Measurements from ENCODE around the gene FAM124A. TPM values are rescaled to one million over a fixed set of nuclear protein-coding genes. Genes with fewer than 3 reads are reported as not detected.

The FAM124A gene
- total RNA-seq, 2 experiments from 2014 or later, result 0.17 to 0.23 TPM

GRCh38 chr13:51303063-51303552 lies 80.9 kb downstream of the FAM124A start:
- no peak overlapping the region for H3K4me3 Mint-ChIP-seq
- DNase-seq, result no peak
- ATAC-seq (ENCODE audit: low read depth), result no peak
- no peaks in the 10 kb centered on the region for H3K9me3 Mint-ChIP-seq
- no peak overlapping the region for H3K27ac Mint-ChIP-seq
- H3K36me3 Mint-ChIP-seq, result no peaks in the 10 kb centered on the region
- POLR2A ChIA-PET, result no interaction called here
- no peaks in the 10 kb centered on the region for H3K27me3 Mint-ChIP-seq
- peaks cover 2% of the 10 kb centered on the region for H3K4me1 Mint-ChIP-seq

- Mint-ChIP-seq H3K9me3 (no peaks in the 10 kb centered on the region), H3K4me1 (peaks cover 5% of the 10 kb centered on the region), H3K27me3 (no peaks in the 10 kb centered on the region), H3K36me3 (no peaks in the 10 kb centered on the region), H3K27ac (no peak overlapping the region), H3K4me3 (no peak overlapping the region)
- ATAC-seq (ENCODE audit: low read depth), result no peak
- DNase-seq, result no peak
- POLR2A ChIA-PET, result interaction anchor here (0.7 kb wide), 1 partner anchor 352 kb away, joined by 6 read pairs; no protein-coding TSS in a partner anchor
These were observed 81.7 kb downstream of the FAM124A start for GRCh38 chr13:51303882-51304281.

GRCh38 chr13:51305271-51305967 lies 83.2 kb downstream of the FAM124A start:
- Mint-ChIP-seq H3K4me1 (peaks cover 3% of the 10 kb centered on the region), H3K9me3 (no peaks in the 10 kb centered on the region), H3K27me3 (peaks cover 2% of the 10 kb centered on the region), H3K27ac (no peak overlapping the region), H3K36me3 (no peaks in the 10 kb centered on the region), H3K4me3 (no peak overlapping the region)
- ATAC-seq (ENCODE audit: low read depth) (no peak), DNase-seq (no peak)
- POLR2A ChIA-PET, result no interaction called here

- no peaks in the 10 kb centered on the region for H3K9me3 Mint-ChIP-seq
- ATAC-seq (ENCODE audit: low read depth) (no peak), DNase-seq (no peak)
- H3K4me3 Mint-ChIP-seq, result no peak overlapping the region
- peaks cover 3% of the 10 kb centered on the region for H3K4me1 Mint-ChIP-seq
- H3K27ac Mint-ChIP-seq, result no peak overlapping the region
- POLR2A ChIA-PET, result no interaction called here
- H3K36me3 Mint-ChIP-seq, result no peaks in the 10 kb centered on the region
- peaks cover 8% of the 10 kb centered on the region for H3K27me3 Mint-ChIP-seq
These were observed 86.6 kb downstream of the FAM124A start for GRCh38 chr13:51308781-51309180.

GRCh38 chr13:51311231-51311630 lies 89.0 kb downstream of the FAM124A start:
- Mint-ChIP-seq H3K36me3 (no peaks in the 10 kb centered on the region), H3K27me3 (peaks cover 9% of the 10 kb centered on the region), H3K4me3 (no peak overlapping the region), H3K9me3 (no peaks in the 10 kb centered on the region), H3K4me1 (peaks cover 3% of the 10 kb centered on the region), H3K27ac (no peak overlapping the region)
- POLR2A ChIA-PET, result no interaction called here
- no peak for ATAC-seq (ENCODE audit: low read depth)
- no peak for DNase-seq

- no peak for ATAC-seq (ENCODE audit: low read depth)
- Mint-ChIP-seq H3K36me3 (no peaks in the 10 kb centered on the region), H3K4me1 (peaks cover 3% of the 10 kb centered on the region), H3K4me3 (no peak overlapping the region), H3K27ac (no peak overlapping the region), H3K27me3 (peaks cover 9% of the 10 kb centered on the region), H3K9me3 (no peaks in the 10 kb centered on the region)
- DNase-seq, result no peak
- POLR2A ChIA-PET, result no interaction called here
These were observed 89.8 kb downstream of the FAM124A start for GRCh38 chr13:51311957-51312520.

GRCh38 chr13:51313619-51314018 lies 91.4 kb downstream of the FAM124A start:
- Mint-ChIP-seq H3K27ac (no peak overlapping the region), H3K36me3 (no peaks in the 10 kb centered on the region), H3K4me3 (no peak overlapping the region), H3K4me1 (peaks cover 2% of the 10 kb centered on the region), H3K27me3 (peaks cover 9% of the 10 kb centered on the region), H3K9me3 (no peaks in the 10 kb centered on the region)
- ATAC-seq (ENCODE audit: low read depth) (no peak), DNase-seq (no peak)
- POLR2A ChIA-PET, result no interaction called here

GRCh38 chr13:51317262-51317661 lies 95.1 kb downstream of the FAM124A start:
- DNase-seq, result no peak
- Mint-ChIP-seq H3K4me1 (no peaks in the 10 kb centered on the region), H3K4me3 (no peak overlapping the region), H3K36me3 (no peaks in the 10 kb centered on the region), H3K27me3 (peaks cover 4% of the 10 kb centered on the region), H3K9me3 (no peaks in the 10 kb centered on the region), H3K27ac (no peak overlapping the region)
- ATAC-seq (ENCODE audit: low read depth), result no peak
- POLR2A ChIA-PET, result no interaction called here

GRCh38 chr13:51318015-51318414 lies 95.8 kb downstream of the FAM124A start:
- Mint-ChIP-seq H3K36me3 (no peaks in the 10 kb centered on the region), H3K9me3 (no peaks in the 10 kb centered on the region), H3K4me1 (no peaks in the 10 kb centered on the region), H3K4me3 (no peak overlapping the region), H3K27ac (no peak overlapping the region), H3K27me3 (peaks cover 4% of the 10 kb centered on the region)
- POLR2A ChIA-PET, result no interaction called here
- no peak for ATAC-seq (ENCODE audit: low read depth)
- no peak for DNase-seq

- ATAC-seq (ENCODE audit: low read depth) (no peak), DNase-seq (no peak)
- H3K27me3 Mint-ChIP-seq, result peaks cover 4% of the 10 kb centered on the region
- no peak overlapping the region for H3K4me3 Mint-ChIP-seq
- H3K4me1 Mint-ChIP-seq, result no peaks in the 10 kb centered on the region
- H3K27ac Mint-ChIP-seq, result no peak overlapping the region
- POLR2A ChIA-PET, result interaction anchor here (0.6 kb wide), 1 partner anchor 314 kb away, joined by 4 read pairs; no protein-coding TSS in a partner anchor
- no peaks in the 10 kb centered on the region for H3K36me3 Mint-ChIP-seq
- no peaks in the 10 kb centered on the region for H3K9me3 Mint-ChIP-seq
These were observed 96.7 kb downstream of the FAM124A start for GRCh38 chr13:51318876-51319275.

GRCh38 chr13:51321836-51322235 lies 99.6 kb downstream of the FAM124A start:
- H3K36me3 Mint-ChIP-seq, result no peaks in the 10 kb centered on the region
- POLR2A ChIA-PET, result no interaction called here
- no peaks in the 10 kb centered on the region for H3K9me3 Mint-ChIP-seq
- DNase-seq (no peak), ATAC-seq (ENCODE audit: low read depth) (no peak)
- H3K4me3 Mint-ChIP-seq, result no peak overlapping the region
- H3K4me1 Mint-ChIP-seq, result no peaks in the 10 kb centered on the region
- no peak overlapping the region for H3K27ac Mint-ChIP-seq
- peaks cover 2% of the 10 kb centered on the region for H3K27me3 Mint-ChIP-seq

GRCh38 chr13:51322826-51323225 lies 100.6 kb downstream of the FAM124A start:
- ATAC-seq (ENCODE audit: low read depth) (no peak), DNase-seq (no peak)
- Mint-ChIP-seq H3K27ac (no peak overlapping the region), H3K27me3 (peaks cover 2% of the 10 kb centered on the region), H3K4me3 (no peak overlapping the region), H3K36me3 (no peaks in the 10 kb centered on the region), H3K9me3 (no peaks in the 10 kb centered on the region), H3K4me1 (no peaks in the 10 kb centered on the region)
- POLR2A ChIA-PET, result no interaction called here

- POLR2A ChIA-PET, result no interaction called here
- Mint-ChIP-seq H3K4me1 (no peaks in the 10 kb centered on the region), H3K27ac (no peak overlapping the region), H3K4me3 (no peak overlapping the region), H3K27me3 (peaks cover 2% of the 10 kb centered on the region), H3K36me3 (no peaks in the 10 kb centered on the region), H3K9me3 (no peaks in the 10 kb centered on the region)
- ATAC-seq (ENCODE audit: low read depth) (no peak), DNase-seq (no peak)
These were observed 101.8 kb downstream of the FAM124A start for GRCh38 chr13:51323824-51324511.

All from activated naive CD8-positive, alpha-beta T cell treated with anti-CD3 and anti-CD28 coated beads, Interleukin-2, amount 10 ng/mL, durations not matched to agents 7 days and 5 days (primary cell).